ENCODE data around the gene SERPINA6. TPM values are rescaled to one million over a fixed set of nuclear protein-coding genes. Genes with fewer than 3 reads are reported as not detected.
"Not testable (repeated sequence)": the region's sequence is repeated elsewhere in the genome, so short reads cannot be mapped to it uniquely, and the experiment has no call there.

SERPINA6 gene
- 7.5 TPM for polyA plus RNA-seq (ENCODE audit: insufficient read length)
- long read RNA-seq, donor 1, partial matches to known transcripts: 0 of 4 reads
- long read RNA-seq, donor 1, other reads (novel, unspliced or antisense): 0 of 4 reads
- long read RNA-seq, donor 2, partial matches to known transcripts: 0 of 1 reads
- long read RNA-seq, donor 2, other reads (novel, unspliced or antisense): 0 of 1 reads
- long read RNA-seq, donor 3, partial matches to known transcripts: 0 of 2 reads
- long read RNA-seq, donor 3, other reads (novel, unspliced or antisense): 0 of 2 reads
- long read RNA-seq, donor 4: 0 reads
- long read RNA-seq, donor 5, transcript SERPINA6-201 (5 exons, 1,534 nt): major isoform, 7 of 8 reads
- long read RNA-seq, donor 5, partial matches to known transcripts: 0 of 8 reads
- long read RNA-seq, donor 5, other reads (novel, unspliced or antisense): 0 of 8 reads
- long read RNA-seq, donor 6, partial matches to known transcripts: 0 of 1 reads
- long read RNA-seq, donor 6, other reads (novel, unspliced or antisense): 0 of 1 reads
- long read RNA-seq, donor 7: 0 reads
- long read RNA-seq, donor 8, partial matches to known transcripts: 0 of 1 reads
- long read RNA-seq, donor 8, other reads (novel, unspliced or antisense): 0 of 1 reads

- DNase-seq: no peak
Measured at GRCh38 chr14:94322648-94323570, at the start of gene SERPINA6. TSS of gene SERPINA6 (minus strand) at chr14:94323336. CDS start at chr14:94314648, 8,688 bp downstream.

GRCh38 chr14:94372021-94372605 lies 49.0 kb upstream of the SERPINA6 start:
- no peak for DNase-seq

- DNase-seq: no peak
Measured at GRCh38 chr14:94370524-94370910, 47.4 kb upstream of the SERPINA6 start.

GRCh38 chr14:94369766-94370523 lies 46.8 kb upstream of the SERPINA6 start:
- DNase-seq: not testable (repeated sequence)

GRCh38 chr14:94368956-94369355 lies 45.8 kb upstream of the SERPINA6 start:
- no peak for DNase-seq

- DNase-seq: no peak
Measured at GRCh38 chr14:94368243-94368590, 45.1 kb upstream of the SERPINA6 start.

- DNase-seq: no peak
Measured at GRCh38 chr14:94367347-94368242, 44.5 kb upstream of the SERPINA6 start.

- DNase-seq: no peak
Measured at GRCh38 chr14:94366146-94366915, 43.2 kb upstream of the SERPINA6 start, which contains the start of gene SERPINA2. TSS of gene SERPINA2 (minus strand) at chr14:94366698.

- no peak for DNase-seq
Measured at GRCh38 chr14:94365624-94366023, 42.5 kb upstream of the SERPINA6 start.

GRCh38 chr14:94364964-94365363 lies 41.8 kb upstream of the SERPINA6 start:
- DNase-seq: no peak

GRCh38 chr14:94364037-94364436 lies 40.9 kb upstream of the SERPINA6 start:
- no peak for DNase-seq

GRCh38 chr14:94363151-94363624 lies 40.1 kb upstream of the SERPINA6 start:
- no peak for DNase-seq

GRCh38 chr14:94362614-94363133 lies 39.5 kb upstream of the SERPINA6 start:
- DNase-seq: no peak

- no peak for DNase-seq
Measured at GRCh38 chr14:94361682-94362081, 38.5 kb upstream of the SERPINA6 start.

GRCh38 chr14:94360945-94361565 lies 37.9 kb upstream of the SERPINA6 start:
- no peak for DNase-seq

GRCh38 chr14:94357166-94357565 lies 34.0 kb upstream of the SERPINA6 start:
- no peak for DNase-seq

- no peak for DNase-seq
Measured at GRCh38 chr14:94356379-94357056, 33.4 kb upstream of the SERPINA6 start.

Data from left kidney (tissue), 8 donors.